NB4 (cell line): Measurements from ENCODE around the gene HOXA5.

Experiments
- MAX ChIP-seq: IDR thresholded peaks from 2 replicates; pipeline ENCODE4 v1.6.1; 2011; ENCODE audit warnings: low read depth, low read length
- MYC ChIP-seq: IDR thresholded peaks from 2 replicates; pipeline ENCODE4 v1.6.1; 2011; ENCODE audit warnings: low read depth, low read length
- POLR2A ChIP-seq: IDR thresholded peaks from 2 replicates; pipeline ENCODE4 v1.6.1; 2011; ENCODE audit warnings: mild to moderate bottlenecking; ENCODE audit not compliant: insufficient read length; ENCODE audit errors: extremely low read depth
- TF ChIP-seq, protein P1 (sequence below): IDR thresholded peaks from one replicate; pipeline ENCODE4 v1.5.1; 2012; ENCODE audit warnings: low read depth, low read length

GRCh38 chr7:27102581-27103442 is 40.7 kb downstream of the HOXA5 start, which contains the start of gene HOXA2:
- TF ChIP-seq, protein P1, sequence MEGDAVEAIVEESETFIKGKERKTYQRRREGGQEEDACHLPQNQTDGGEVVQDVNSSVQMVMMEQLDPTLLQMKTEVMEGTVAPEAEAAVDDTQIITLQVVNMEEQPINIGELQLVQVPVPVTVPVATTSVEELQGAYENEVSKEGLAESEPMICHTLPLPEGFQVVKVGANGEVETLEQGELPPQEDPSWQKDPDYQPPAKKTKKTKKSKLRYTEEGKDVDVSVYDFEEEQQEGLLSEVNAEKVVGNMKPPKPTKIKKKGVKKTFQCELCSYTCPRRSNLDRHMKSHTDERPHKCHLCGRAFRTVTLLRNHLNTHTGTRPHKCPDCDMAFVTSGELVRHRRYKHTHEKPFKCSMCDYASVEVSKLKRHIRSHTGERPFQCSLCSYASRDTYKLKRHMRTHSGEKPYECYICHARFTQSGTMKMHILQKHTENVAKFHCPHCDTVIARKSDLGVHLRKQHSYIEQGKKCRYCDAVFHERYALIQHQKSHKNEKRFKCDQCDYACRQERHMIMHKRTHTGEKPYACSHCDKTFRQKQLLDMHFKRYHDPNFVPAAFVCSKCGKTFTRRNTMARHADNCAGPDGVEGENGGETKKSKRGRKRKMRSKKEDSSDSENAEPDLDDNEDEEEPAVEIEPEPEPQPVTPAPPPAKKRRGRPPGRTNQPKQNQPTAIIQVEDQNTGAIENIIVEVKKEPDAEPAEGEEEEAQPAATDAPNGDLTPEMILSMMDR = no peak
- TF ChIP-seq POLR2A (no peak), MYC (no peak), MAX (no peak)
